ENCODE measurements around the gene KLRC3.
A peak's percentile ranks its signal among the peaks of the same experiment; 100 is the strongest.
"Not testable (repeated sequence)": the region's sequence is repeated elsewhere in the genome, so short reads cannot be mapped to it uniquely, and the experiment has no call there.

KLRC3 gene

DNA sequence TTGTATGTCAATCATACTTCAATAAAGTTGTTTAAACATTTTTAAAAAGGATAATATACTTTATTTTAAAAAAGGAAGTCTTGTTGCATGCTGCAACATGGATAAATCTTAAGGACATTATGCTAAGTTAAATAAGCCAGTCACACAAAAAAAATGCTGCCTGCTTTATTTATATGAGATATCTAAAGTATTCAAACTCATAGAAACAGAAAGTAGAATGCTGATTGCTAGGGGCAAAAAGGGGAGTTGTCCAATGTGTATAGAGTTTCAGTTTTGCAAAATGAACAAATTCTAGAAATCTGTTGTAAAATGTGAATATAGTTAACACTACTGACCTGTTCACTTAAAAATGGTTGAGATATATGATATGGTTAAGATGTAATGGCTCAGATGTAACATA is 19.6 kb downstream of the KLRC3 start:
- no peak for DNase-seq (ENCODE audit: low spot score)

DNA sequence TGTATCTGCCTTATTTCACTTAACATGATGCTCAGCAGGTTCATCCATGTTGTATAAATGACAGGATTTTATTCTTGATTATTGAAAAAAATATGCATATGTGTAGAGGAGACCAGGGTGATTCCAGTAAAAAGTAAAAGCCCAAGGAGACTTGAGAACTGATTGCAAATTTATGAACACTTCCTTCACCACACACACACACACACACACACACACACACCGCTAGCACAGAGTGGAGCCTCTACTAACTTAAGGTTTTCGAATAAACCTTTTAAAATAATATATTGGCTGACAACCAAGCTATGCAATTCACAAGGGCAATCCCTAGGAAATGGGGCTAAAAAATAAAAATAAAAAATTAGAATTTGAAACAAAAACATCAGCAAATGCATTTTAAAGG is 22.2 kb downstream of the KLRC3 start:
- DNase-seq (ENCODE audit: low spot score) = no peak

DNA sequence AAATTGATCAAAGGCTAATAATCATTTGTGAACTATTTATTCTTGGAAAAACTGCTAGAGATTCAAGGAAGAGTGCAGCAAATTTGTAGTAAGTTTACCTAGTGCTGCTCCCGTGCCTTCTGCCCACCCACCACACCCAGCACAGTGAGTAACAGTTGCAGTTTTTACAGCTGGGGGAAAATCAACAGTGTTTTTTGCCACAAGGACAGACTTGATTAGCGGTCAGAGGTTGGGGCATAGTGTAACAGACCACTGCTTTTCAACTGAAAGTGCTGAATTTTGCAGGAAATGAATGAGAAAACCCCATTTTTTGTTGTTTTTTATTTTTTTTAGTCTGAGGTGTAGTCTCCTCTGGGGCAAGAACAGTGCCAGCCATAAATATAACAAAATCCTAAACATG is 23.1 kb downstream of the KLRC3 start:
- no peak for DNase-seq (ENCODE audit: low spot score)

DNA sequence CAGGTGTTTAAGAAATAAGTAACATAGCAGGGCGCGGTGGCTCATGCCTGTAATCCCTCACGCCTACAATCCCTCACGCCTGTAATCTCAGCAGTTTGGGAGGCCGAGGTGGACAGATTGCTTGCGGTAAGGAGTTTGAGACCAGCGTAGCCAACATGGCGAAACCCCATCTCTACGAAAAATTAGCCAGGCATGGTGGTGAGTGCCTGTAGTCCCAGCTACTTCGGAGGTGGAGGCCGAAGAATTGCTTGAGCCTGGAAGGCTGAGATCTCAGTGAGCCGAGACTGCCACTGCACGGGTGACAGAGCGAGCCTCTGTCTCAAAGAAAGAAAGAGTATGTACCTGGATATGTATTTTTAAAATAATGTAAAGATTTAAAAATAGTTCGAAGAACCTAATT is 24.2 kb downstream of the KLRC3 start:
- DNase-seq (ENCODE audit: low spot score) = not testable (repeated sequence)

DNA sequence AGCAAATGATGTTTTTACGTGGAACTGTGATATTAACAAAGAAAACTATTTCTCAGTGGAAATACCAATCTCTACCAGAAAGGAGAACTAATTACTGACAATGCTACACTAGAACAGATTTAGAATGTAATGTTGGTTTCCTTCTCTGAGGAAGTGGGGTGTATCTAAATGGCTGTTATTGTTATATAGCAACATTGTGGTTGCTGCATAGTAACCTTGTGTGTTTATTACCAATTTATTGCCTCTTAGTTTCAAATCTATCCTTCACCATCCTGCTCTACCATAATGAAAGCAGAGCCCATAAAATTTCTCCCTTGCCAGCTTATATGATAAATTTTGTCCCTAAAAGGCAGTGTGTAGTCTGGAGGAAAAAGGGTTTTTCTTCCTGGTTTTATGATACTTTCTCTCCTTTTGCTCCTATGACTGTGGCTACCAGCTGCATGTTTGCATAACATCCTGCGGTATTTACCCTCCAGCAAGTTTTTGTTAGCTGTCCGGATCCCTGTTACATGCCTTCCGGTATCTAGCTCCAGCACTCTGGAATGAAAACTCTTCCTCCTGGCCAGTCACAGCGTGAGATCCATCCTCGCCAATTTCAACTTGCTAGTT is 24.9 kb downstream of the KLRC3 start:
- no peak for DNase-seq (ENCODE audit: low spot score)

DNA sequence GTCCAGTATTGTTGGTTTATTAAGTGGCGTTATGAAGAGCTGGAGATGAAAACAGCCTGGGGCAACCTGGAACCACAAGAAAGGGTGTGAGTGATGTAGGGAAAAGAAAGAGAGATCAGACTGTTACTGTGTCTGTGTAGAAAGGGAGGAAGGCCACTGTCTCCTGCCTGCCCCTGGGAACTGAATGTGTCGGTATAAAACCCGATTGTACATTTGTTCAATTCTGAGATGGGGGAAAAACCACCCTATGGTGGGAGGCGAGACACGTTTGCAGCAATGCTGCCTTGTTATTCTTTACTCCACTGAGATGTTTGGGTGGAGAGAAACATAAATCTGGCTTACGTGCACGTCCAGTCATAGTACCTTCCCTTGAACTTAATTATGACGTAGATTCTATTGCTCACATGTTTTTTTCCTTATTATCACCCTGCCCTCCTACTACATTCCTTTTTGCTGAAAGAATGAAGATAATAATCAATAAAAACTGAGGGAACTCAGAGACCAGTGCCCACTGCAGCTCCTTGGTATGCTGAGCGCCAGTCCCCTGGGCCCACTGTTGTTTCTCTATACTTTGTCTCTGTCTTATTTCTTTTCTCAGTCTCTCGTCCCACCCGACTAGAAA is 25.8 kb downstream of the KLRC3 start:
- not testable (repeated sequence) for DNase-seq (ENCODE audit: low spot score)

DNA sequence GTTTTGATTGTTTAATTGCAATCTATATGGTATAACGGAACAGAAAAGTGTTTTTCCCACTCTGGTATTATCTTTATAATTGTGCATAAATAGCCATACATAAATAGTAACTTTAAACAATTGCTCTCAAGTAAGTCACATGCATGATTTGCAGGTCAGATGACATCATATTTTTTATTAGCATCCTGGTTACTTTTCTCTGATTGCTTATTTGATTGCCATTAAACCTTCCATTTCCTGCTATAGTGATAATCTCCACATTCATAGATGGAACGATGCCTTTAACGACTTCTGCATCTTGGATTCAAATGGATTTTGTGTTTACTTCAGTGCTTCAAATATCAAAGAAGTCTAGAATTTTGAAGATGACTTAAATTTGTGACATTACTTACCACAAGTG is 27.1 kb downstream of the KLRC3 start:
- no peak for DNase-seq (ENCODE audit: low spot score)

DNA sequence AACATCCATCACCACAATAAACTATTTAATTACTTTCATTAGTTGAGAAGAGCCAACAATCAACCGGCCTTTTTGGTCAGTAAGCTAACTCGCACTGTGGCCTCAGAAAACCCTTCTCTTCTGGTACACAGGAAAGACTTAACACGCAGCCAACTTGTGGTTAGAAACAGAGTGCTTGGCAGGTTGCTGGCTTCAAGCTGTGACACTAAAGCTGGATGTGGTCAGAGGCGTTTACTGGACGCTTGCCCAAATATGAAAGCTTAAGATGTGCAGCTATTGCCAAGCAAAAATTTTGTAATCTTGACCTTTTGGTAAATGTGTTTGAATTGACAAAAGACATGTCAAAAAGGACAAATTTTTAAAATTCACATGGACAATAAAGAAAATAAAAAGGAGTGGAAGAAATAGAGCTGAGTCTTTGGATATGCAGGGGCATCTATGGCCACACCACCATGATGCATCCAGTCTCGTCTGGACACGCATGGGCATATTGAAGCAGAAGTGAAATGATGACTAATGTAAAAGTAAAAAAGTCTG is 27.9 kb downstream of the KLRC3 start:
- peak; percentile 2 for DNase-seq (ENCODE audit: low spot score)

DNA sequence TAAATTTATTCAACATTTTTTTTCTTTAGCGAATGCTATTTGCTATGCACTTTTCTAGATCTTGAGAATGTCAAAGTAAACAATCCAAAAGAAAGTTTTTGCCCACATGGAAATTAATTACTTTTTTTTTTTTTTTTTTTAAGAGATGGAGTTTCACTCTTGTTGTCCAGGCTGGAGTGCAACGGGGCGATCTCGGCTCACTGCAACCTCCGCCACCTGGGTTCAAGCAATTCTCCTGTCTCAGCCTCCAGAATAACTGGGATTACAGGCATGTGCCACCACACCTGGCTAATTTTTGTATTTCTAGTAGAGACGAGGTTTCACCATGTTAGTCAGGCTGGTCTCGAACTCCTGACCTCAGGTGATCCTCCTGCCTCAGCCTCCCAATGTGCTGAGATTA is 29.4 kb downstream of the KLRC3 start:
- not testable (repeated sequence) for DNase-seq (ENCODE audit: low spot score)

DNA sequence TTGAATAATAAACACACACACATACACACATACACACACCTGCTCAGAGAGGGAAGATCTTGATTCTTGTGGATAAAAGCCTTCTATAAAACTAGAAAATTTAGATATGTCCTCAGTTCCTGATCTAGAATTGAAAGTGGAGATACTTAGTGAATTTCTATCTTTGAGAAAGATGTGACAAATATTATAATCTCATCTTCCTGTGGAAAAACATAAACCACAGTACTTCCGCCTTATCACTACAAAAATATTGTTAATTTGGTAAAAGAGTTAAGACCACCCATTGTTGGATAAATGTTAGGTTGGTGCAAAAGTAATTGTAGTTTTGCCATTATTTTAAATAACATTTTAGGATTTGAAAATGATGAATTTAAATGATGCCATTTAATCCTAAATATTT is 30.5 kb downstream of the KLRC3 start, which contains the start of gene KLRK1:
TSS of gene KLRK1 (minus strand) at position 138 of the 400 bp plus-strand sequence. CDS start 1,231 bp downstream, outside the sequence.
- no peak for DNase-seq (ENCODE audit: low spot score)

DNA sequence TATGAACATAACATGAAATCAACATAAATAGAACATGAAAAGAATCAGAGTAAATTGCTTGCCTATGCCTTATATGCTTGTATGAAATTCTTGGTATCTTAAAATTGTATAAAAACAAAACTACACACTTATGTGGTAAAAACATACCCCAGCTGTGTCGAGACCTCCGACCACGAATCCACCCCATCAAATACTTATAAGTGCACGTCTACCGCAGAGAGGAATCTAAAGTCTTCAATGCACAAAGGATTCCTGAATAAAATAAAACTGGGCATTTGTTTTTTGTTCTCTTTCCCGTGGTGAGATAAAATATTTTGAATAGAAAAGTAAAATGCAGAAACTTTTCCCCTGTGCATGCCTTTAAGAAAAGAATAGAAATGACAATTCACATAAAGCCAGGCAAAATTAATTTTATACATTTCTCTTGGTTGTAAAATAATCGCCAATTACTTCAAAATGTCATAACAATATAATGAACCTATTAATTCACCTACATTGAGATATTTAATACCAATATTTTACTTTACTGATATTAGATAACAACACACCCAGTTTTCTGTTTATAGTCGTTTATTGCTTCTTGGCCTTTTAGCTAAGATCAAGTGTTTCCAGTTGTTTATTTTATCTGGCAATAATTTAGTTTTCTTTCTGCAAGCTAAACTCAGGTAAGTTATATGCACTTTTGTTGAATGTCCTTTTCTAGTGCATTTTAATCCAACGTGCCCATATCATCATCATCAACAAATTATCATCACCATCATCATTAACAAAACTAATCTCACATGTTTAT is 31.6 kb downstream of the KLRC3 start:
- no peak for DNase-seq (ENCODE audit: low spot score)

DNA sequence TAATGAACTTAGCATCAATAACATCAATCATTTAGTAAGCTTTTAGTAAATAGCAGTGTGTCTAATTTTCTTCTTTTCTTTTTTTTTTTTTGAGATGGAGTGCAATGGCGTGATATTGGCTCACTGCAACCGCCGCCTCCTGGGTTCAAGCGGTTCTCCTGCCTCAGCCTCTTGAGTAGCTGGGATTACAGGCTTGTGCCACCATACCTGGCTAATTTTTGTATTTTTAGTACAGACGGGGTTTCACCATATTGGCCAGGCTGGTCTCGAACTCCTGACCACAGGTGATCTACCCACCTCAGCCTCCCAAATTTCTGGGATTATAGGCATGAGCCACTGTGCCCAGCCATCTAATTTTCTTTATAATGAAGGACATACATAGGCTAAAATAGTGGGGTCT is 32.9 kb downstream of the KLRC3 start:
- DNase-seq (ENCODE audit: low spot score) = not testable (repeated sequence)

DNA sequence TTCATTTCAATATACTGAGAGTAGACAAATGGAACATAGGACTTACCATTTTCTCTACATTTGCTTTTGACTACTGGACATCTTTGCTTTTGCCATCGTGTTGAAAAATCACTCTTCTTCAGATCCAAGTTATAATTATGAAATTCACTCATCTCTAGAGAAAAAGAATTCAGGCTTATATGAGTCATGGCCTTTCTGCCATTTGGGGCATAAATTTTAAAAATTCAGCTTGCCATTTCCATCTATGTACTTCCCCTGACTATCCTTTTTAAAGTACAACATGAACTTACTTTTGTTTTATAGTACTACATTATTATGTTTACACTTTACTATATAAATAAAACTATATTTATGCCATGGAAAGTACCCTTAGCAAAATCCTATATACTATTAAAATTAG is 33.5 kb downstream of the KLRC3 start:
- DNase-seq (ENCODE audit: low spot score) = no peak

DNA sequence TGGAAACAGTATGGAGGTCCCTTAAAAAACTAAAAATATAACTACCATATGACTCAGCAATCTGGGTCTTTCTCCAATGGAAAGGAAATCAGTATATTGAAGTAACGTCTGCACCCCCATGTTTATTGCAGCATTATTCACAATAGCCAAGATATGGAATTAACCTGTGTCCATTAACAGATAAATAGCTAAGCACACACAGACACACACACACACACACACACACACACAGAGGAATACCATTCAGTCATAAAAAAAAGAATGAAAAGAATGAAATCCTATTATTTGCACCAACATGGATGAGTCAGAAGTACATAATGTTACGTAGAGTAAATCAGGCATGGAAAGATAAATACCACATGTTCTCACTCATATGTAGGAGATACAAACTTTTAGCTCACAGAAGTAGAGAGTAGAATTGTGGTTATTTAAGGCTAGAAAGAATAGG is 35.2 kb downstream of the KLRC3 start:
- no peak for DNase-seq (ENCODE audit: low spot score)

DNA sequence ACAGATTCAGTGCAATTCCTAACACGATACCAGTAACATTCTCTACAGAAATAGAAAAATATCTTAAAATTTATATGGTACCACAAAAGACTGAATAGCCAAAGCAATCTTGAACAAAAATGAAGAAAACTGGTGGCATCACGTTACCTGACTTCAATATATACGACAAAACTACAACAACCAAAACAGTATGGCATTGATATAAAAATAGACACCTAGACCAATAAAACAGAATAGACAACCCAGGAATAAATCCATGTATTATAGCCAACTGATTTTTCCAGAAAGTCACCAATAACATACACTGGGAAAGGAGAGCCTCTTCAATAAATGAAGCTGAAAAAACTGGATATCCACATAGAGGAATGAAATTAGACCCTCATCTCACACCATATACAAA is 36.2 kb downstream of the KLRC3 start:
- no peak for DNase-seq (ENCODE audit: low spot score)

DNA sequence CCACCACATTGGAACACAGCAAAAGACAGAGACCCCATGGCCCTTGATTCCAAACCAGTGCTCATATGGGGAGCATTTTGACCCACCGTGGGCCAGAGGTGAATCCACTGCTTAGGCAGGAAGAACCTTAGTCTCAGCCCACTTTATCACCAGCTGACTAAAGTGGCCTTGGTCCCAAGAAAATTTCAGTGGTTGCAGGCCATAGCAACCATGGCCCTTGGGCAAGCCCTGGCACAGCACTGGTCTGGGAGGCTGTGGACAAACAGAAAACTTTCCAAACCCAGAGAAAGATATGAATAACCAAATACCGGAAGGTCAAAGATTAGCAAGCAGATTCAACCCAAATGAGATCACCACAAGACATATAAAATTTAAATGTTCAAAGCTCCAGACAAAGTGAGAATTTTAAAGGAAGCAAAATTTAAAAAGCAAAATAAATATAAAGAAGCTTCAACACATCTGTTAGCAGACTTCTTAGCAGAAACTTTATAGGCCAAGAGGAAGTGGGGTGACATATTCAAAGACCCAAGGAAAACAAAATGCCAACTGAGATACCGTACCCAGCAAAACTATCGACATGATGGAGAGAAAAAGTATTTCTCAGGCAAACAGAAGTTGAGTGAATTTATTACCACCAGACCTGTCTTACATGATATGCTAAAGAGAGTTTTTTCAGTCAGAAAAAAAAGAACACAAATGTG is 38.3 kb downstream of the KLRC3 start:
- no peak for DNase-seq (ENCODE audit: low spot score)

DNA sequence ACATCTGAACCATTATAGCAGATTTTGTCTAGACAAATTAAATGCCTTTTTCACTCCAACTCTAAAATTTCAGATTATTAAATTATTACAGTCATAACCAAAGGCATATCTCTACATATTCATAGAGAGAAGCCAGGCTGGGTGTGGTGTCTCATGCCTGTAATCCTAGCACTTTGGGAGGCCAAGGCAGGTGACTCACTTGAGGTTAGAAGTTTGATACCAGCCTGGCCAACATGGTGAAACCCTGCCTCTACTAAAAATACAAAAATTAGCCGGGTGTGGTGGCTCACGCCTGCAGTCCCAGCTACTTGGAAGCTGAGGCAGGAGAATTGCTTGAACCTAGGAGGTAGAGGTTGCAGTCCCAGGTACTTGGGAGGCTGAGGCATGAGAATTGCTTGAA is 41.7 kb downstream of the KLRC3 start:
- not testable (repeated sequence) for DNase-seq (ENCODE audit: low spot score)

DNA sequence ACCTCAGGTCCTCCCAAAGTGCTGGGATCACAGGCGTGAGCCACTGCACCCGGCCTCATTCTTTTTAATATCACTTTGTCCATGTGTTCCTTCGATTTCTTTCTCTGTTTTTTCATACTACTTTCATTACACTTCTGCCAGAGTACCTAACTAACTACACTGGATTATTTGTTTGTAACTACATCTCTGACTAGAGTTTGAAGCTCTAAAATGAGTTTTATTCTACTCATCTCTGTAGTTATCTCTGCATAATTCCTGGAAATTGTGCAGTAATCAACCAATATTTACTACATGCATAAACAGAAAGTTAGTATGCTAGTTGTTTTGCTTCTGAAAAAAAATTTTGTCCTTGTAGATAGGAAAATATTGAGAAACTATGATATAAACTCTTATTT is 45.8 kb downstream of the KLRC3 start:
- DNase-seq (ENCODE audit: low spot score) = no peak

DNA sequence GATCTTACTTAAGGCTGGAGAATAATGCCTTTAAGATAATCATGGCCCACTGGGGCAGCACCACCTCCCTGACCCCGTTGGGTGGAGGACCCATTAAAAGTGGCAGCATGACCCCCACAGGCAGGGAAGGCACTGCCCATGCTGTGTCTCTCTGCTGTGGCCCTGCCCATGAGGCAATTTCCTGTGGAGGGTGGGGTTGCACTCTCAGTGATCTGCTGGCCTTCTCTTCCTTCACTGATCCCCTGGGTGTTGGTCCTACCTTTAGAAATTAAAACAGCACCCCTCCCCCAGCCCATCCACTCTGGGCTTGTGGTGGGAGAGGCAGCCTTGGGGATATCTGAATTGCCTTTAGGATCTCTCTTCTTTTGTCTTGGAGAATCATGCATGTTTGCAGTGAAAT is 47.8 kb downstream of the KLRC3 start:
- no peak for DNase-seq (ENCODE audit: low spot score)

DNA sequence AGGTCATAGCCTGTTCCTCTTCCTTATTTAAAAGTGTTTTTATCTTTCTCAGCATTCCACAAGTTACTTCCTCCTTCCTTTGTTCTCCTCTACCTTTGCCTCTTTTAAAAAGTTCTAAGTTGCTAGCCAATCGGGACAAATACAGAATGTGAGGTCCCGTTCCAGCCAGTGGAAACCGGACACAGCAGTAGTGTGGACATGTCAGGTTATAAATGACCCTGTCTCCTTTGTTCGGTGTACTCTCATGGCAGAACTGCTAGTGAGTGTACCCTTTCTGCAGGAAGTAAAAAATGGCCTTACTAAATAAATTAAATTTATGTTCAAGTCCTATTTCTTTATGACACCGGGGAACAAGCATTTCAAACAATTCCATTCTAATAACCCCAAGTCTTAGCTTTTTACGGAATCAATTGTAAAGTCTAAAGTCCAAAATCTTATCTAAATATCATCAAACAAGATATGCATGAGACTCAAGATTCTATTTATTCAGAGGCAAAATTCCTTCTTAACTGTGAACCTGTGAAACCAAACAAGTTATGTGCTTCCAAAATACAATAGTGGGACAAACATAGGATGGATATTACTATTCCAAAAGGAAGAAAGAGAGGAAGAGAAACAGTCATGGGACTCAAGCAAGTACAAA is 48.4 kb downstream of the KLRC3 start:
- DNase-seq (ENCODE audit: low spot score) = not testable (repeated sequence)

DNA sequence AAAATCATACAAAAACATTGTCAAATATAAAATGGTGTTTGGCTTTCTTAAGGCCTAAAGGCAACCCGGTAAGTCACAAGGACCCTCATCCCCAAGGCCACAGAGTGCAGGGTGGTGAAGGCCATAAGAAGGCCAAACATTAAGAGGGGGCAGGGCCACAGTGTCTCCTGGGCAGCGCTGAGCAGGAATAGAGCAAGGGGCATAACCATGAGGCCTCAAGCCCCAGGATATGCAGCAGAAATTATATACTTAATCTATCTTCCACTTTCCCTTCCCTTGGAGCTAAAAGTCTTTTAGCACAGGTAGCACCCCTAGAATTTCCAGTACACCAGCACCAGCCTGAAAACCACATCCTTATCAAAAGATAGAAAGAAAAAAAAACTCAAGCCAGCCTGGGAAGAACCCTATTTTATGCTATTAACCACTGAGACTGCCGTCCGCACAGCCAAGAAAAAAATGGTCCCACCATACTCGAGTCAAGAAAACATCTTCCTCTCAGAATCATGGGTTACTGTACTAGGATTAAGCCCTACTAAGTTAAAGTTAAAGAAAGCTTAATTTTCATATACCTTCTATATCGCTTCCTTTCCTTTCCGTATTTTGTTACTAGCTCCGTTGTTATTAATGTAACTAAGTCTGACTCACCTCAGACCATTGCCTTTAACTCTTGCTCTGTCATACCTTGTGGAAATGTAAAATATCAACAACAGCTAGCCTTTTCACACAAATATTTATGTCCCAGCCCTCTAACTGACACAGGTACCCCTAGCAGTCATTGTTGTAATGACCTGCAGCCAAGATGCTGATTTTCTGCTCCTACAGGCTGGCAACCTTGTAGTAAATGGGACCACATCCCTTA is 50.6 kb downstream of the KLRC3 start:
- DNase-seq (ENCODE audit: low spot score) = no peak

Measured in activated CD4-positive, alpha-beta T cell treated with anti-CD3 and anti-CD28 coated beads, Interleukin-2, Interleukin-4, amounts not matched to agents 100 ng/mL and 50 ng/mL, durations not matched to agents 16 hours and 8 hours (primary cell).